AG04450 (cell line): Measurements from ENCODE around the gene LHFPL3. TPM values are rescaled to one million over a fixed set of nuclear protein-coding genes. Genes with fewer than 3 reads are reported as not detected.

Source experiments
- CTCF ChIA-PET: fragments of 300-600, 350-600 bp; formaldehyde crosslinking; extraction: SDS; loops from one replicate; lab custom pipeline; 2022; ENCODE audit warnings: antibody characterized with exemption, inconsistent platforms; lab: Charles Lee
- POLR2A ChIA-PET: fragments of 350-600 bp; formaldehyde crosslinking; extraction: SDS; loops from one replicate; lab custom pipeline; 2021; ENCODE audit warnings: antibody characterized with exemption, inconsistent platforms; lab: Yijun Ruan, JAX
- DNase-seq: peaks from one replicate; pipeline ENCODE4 v3.0.0-alpha.2; 2011; ENCODE audit warnings: low read depth, low spot score
- H3K27ac ChIP-seq: one replicate; pipeline ENCODE4 v1.5.1; 2012; ENCODE audit warnings: low read depth, low read length, control low read depth
- H3K27me3 ChIP-seq: one replicate; pipeline ENCODE4 v1.6.0; 2012; ENCODE audit warnings: low read length; ENCODE audit not compliant: control insufficient read depth, insufficient read depth
- H3K4me3 ChIP-seq: 2 replicates; pipeline ENCODE4 v1.5.1; 2011; ENCODE audit warnings: mild to moderate bottlenecking, low read depth, low read length, control low read depth
- H3K9me3 ChIP-seq: 2 replicates; pipeline ENCODE4 v1.5.1; 2012; ENCODE audit warnings: low read length; ENCODE audit not compliant: control insufficient read depth, insufficient read depth
- polyA plus RNA-seq: library from polyadenylated mRNA; depleted of rRNA; stranded (reverse); fragments of >200 nt; gene quantifications from 2 replicates; pipeline ENCODE4 v1.2.3, GENCODE V29; 2011
- TF ChIP-seq, protein P1 (sequence below): IDR thresholded peaks from 2 replicates; pipeline ENCODE4 v1.5.1; 2011; ENCODE audit warnings: low read depth, low read length, control low read depth, inconsistent platforms

The LHFPL3 gene
- polyA plus RNA-seq, 1 experiment: not detected

DNA sequence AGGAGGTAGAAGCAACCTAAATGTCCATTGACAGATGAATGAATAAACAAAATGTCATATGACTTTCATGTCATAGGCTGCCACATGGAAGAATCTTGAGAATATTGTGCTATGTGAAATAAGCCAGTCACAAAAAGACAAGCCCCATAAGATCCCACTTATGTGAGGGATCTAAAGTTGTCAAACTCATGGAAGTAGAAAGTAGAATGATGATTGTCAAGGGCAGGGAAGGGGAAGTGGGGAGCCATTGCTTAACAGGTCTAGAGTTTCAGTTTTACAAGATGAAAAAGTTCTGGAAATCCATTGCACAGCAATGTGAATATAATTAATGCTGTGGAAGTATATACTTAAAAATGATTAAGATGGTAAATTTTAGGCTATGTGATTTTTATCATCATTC, 456.3 kb downstream of the LHFPL3 start:
- DNase-seq: no peak
- H3K4me3 ChIP-seq: no peak overlapping the region
- TF ChIP-seq, protein P1, sequence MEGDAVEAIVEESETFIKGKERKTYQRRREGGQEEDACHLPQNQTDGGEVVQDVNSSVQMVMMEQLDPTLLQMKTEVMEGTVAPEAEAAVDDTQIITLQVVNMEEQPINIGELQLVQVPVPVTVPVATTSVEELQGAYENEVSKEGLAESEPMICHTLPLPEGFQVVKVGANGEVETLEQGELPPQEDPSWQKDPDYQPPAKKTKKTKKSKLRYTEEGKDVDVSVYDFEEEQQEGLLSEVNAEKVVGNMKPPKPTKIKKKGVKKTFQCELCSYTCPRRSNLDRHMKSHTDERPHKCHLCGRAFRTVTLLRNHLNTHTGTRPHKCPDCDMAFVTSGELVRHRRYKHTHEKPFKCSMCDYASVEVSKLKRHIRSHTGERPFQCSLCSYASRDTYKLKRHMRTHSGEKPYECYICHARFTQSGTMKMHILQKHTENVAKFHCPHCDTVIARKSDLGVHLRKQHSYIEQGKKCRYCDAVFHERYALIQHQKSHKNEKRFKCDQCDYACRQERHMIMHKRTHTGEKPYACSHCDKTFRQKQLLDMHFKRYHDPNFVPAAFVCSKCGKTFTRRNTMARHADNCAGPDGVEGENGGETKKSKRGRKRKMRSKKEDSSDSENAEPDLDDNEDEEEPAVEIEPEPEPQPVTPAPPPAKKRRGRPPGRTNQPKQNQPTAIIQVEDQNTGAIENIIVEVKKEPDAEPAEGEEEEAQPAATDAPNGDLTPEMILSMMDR: no peak
- H3K9me3 ChIP-seq: no peaks in the 10 kb centered on the region
- ChIA-PET POLR2A (no interaction called here), CTCF (no interaction called here)
- peaks cover 3% of the 10 kb centered on the region for H3K27me3 ChIP-seq
- no peak overlapping the region for H3K27ac ChIP-seq

DNA sequence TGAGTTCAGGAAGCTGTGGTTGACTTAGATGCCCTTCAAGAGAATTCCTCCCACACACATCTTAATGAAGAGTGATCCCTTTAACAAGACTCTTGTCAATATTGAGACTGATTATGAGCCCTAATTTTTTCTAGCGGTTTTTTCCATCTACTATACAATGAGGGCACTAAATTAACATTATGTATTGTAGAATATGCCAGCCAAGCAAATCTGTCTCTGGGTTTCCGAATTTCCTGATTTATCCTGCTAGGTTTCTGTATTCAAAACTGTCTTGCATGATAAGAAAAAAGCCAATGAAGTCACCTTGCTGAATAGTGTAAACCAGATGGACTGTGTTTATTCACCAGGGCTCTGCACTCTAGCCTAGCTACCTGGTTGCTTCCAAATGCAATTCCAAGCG, 461.4 kb downstream of the LHFPL3 start:
- TF ChIP-seq, protein P1: no peak
- H3K4me3 ChIP-seq: no peak overlapping the region
- POLR2A ChIA-PET: no interaction called here
- H3K9me3 ChIP-seq: no peaks in the 10 kb centered on the region
- CTCF ChIA-PET: no interaction called here
- peaks cover 4% of the 10 kb centered on the region for H3K27me3 ChIP-seq
- no peak for DNase-seq
- H3K27ac ChIP-seq: no peak overlapping the region

DNA sequence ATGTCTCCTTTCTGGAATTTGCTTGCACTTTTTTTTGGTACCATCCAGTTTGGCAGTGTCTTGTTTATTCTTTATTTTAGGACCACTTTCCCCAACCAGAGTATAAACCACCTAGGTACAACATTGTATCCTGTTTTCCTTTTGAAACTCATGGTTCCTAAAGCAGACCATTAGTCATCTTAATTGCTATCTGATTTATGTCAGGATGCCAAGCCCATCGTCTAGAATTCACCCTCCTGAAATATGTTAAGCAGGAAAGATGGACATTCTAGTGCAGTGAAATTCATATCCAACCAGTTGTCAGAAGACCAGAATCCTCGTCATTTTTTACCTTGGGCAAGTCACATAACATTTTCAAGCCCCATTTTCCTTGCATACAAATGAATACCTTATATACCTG, 462.0 kb downstream of the LHFPL3 start:
- Histone ChIP-seq H3K27ac (no peak overlapping the region), H3K4me3 (no peak overlapping the region), H3K27me3 (peaks cover 4% of the 10 kb centered on the region), H3K9me3 (no peaks in the 10 kb centered on the region)
- TF ChIP-seq, protein P1: no peak
- no peak for DNase-seq
- ChIA-PET CTCF (no interaction called here), POLR2A (no interaction called here)

DNA sequence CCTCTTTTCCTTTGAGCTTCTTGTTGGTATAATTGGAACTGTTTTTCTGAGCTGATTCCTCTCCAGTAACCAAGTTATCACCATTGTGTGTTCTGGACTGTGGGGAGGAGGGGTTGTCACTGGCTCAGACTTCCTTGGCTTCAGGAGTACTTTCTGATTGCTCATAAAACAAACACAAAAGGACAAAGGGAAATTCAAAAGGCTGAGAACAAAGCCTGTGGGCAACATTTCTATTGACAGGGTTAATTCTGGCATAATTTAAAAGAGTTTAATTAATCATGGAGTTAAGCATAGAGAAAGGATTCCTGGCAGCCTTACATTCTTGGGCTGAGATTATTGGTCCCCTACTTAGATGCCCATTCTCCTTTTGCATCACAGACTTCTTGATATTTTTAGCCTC, 462.7 kb downstream of the LHFPL3 start:
- POLR2A ChIA-PET: no interaction called here
- Histone ChIP-seq H3K4me3 (no peak overlapping the region), H3K27ac (no peak overlapping the region), H3K27me3 (peaks cover 4% of the 10 kb centered on the region), H3K9me3 (no peaks in the 10 kb centered on the region)
- TF ChIP-seq, protein P1: no peak
- CTCF ChIA-PET: no interaction called here
- DNase-seq: no peak

DNA sequence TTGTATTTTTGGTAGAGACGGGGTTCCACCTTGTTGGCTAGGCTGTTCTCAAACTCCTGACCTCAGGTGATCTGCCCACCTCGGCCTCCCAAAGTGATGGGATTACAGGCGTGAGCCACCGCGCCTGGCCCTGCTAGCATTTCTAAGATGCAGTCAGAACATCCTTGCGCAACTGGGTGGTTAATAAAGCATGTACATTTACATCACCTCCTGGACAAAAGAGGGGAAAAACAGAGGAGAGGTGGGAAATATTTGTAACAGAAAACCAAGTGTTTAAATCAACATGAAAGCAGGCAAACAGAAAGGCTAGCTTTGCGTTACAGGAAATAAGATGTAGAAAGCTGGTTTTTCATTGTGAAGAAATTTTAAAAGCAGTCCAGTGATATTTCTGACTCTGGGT, 464.7 kb downstream of the LHFPL3 start:
- no peak overlapping the region for H3K4me3 ChIP-seq
- peaks cover 4% of the 10 kb centered on the region for H3K27me3 ChIP-seq
- POLR2A ChIA-PET: no interaction called here
- TF ChIP-seq, protein P1: no peak
- no peak for DNase-seq
- no peak overlapping the region for H3K27ac ChIP-seq
- CTCF ChIA-PET: interaction anchor here (0.6 kb wide), 1 partner anchor 520 kb away, joined by 4 read pairs; no protein-coding TSS in a partner anchor
- no peaks in the 10 kb centered on the region for H3K9me3 ChIP-seq
